GM19099 (cell line): ENCODE results near the gene LIMS1.

Experiments used
- POLR2A ChIP-seq: IDR thresholded peaks from 3 replicates; pipeline ENCODE4 v1.6.1; 2011; ENCODE audit warnings: low read depth; ENCODE audit not compliant: insufficient read length; ENCODE audit errors: extremely low read depth

The LIMS1 gene

GRCh38 chr2:108633409-108633808, 99.1 kb downstream of the LIMS1 start:
- no peak for TF ChIP-seq POLR2A

GRCh38 chr2:108634011-108634410, 99.7 kb downstream of the LIMS1 start:
- TF ChIP-seq POLR2A, result no peak

GRCh38 chr2:108634576-108635160, 100.4 kb downstream of the LIMS1 start:
- no peak for TF ChIP-seq POLR2A

GRCh38 chr2:108635630-108636354, 101.5 kb downstream of the LIMS1 start:
- TF ChIP-seq POLR2A, result no peak

GRCh38 chr2:108637304-108637669, 103.0 kb downstream of the LIMS1 start:
- no peak for TF ChIP-seq POLR2A

- no peak for TF ChIP-seq POLR2A
Observed at GRCh38 chr2:108640731-108641130, 106.5 kb downstream of the LIMS1 start.

- TF ChIP-seq POLR2A, result no peak
Observed at GRCh38 chr2:108641756-108642155, 107.5 kb downstream of the LIMS1 start.

GRCh38 chr2:108643261-108643849, 109.1 kb downstream of the LIMS1 start:
- no peak for TF ChIP-seq POLR2A

- TF ChIP-seq POLR2A, result no peak
Observed at GRCh38 chr2:108691447-108691846, 157.2 kb downstream of the LIMS1 start.

GRCh38 chr2:108701208-108701607, 166.9 kb downstream of the LIMS1 start:
- TF ChIP-seq POLR2A, result no peak

- no peak for TF ChIP-seq POLR2A
Observed at GRCh38 chr2:108701806-108702205, 167.5 kb downstream of the LIMS1 start.

- no peak for TF ChIP-seq POLR2A
Observed at GRCh38 chr2:108704871-108705270, 170.6 kb downstream of the LIMS1 start.

- no peak for TF ChIP-seq POLR2A
Observed at GRCh38 chr2:108707300-108707699, 173.0 kb downstream of the LIMS1 start.

GRCh38 chr2:108719149-108720044, 185.1 kb downstream of the LIMS1 start, which contains the start of gene RANBP2:
Gene RANBP2, plus strand, starts transcription at chr2:108719482. Its CDS starts 125 bp downstream, at chr2:108719607.
- peak; percentile 97 for TF ChIP-seq POLR2A
